Ovary (tissue), 3 donors: ENCODE results near the gene UNC5B.

Experiments
- POLR2A ChIP-seq: fragments of 450-650 bp; IDR thresholded peaks from one replicate; pipeline ENCODE4 v1.6.1; 2017; ENCODE audit warnings: antibody characterized with exemption, mild to moderate bottlenecking, moderate library complexity
- TF ChIP-seq, protein P1 (sequence below), 3 donors: fragments of 450-650 bp in 2 of 3; fragments of 200-600 bp in 1 of 3; IDR thresholded peaks; one replicate each; pipeline versions ENCODE4 v1.5.1 to v1.8.0; 2016 to 2022; ENCODE audit warnings: antibody characterized with exemption in 3 of 3, mild to moderate bottlenecking in 1 of 3
- donor health status: DM: no; HTN: no; CAD: no.

DNA sequence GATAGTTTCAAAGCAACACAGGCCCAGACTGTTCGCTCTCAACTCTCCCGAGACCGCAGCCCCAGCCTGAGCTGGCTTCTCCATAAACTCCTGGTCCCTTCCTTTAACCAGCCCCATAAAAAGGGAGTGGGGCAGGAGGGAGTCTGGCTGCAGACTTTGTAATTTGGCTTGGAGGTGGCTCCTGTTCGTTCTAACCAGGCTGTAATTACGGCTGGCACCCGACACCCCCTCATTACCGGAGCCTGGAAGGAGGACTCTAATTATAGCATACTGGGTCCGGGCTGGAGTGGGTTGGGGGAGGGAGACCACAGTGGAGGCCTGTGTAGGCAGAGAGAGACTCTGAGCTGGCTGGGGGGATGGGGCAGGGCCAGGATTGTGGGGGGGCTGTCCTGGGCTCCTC, 49.7 kb downstream of the UNC5B start:
- TF ChIP-seq, protein P1, sequence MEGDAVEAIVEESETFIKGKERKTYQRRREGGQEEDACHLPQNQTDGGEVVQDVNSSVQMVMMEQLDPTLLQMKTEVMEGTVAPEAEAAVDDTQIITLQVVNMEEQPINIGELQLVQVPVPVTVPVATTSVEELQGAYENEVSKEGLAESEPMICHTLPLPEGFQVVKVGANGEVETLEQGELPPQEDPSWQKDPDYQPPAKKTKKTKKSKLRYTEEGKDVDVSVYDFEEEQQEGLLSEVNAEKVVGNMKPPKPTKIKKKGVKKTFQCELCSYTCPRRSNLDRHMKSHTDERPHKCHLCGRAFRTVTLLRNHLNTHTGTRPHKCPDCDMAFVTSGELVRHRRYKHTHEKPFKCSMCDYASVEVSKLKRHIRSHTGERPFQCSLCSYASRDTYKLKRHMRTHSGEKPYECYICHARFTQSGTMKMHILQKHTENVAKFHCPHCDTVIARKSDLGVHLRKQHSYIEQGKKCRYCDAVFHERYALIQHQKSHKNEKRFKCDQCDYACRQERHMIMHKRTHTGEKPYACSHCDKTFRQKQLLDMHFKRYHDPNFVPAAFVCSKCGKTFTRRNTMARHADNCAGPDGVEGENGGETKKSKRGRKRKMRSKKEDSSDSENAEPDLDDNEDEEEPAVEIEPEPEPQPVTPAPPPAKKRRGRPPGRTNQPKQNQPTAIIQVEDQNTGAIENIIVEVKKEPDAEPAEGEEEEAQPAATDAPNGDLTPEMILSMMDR (IDR thresholded peaks at IDR 0.05), result no peak
- no peak for TF ChIP-seq POLR2A
